ENCODE data around the gene LPGAT1.
"Not testable (repeated sequence)": the region's sequence is repeated elsewhere in the genome, so short reads cannot be mapped to it uniquely, and the experiment has no call there.

Gene LPGAT1

GRCh38 chr1:211830328-211831142 is at the start of gene LPGAT1:
LPGAT1 (minus strand) TSS chr1:211830763; CDS start chr1:211829296, 1,467 bp downstream.
- peak; percentile 92 for DNase-seq (ENCODE audit: low spot score)

- DNase-seq (ENCODE audit: low spot score), result no peak
Measured at GRCh38 chr1:211879475-211879874, 48.9 kb upstream of the LPGAT1 start.

GRCh38 chr1:211876851-211877590 is 46.5 kb upstream of the LPGAT1 start:
- DNase-seq (ENCODE audit: low spot score), result peak; percentile 32

GRCh38 chr1:211875541-211875940 is 45.0 kb upstream of the LPGAT1 start:
- DNase-seq (ENCODE audit: low spot score), result no peak

GRCh38 chr1:211874521-211875347 is 44.2 kb upstream of the LPGAT1 start:
- no peak for DNase-seq (ENCODE audit: low spot score)

- DNase-seq (ENCODE audit: low spot score), result not testable (repeated sequence)
Measured at GRCh38 chr1:211873731-211874130, 43.2 kb upstream of the LPGAT1 start.

GRCh38 chr1:211870156-211870555 is 39.6 kb upstream of the LPGAT1 start:
- peak; percentile 26 for DNase-seq (ENCODE audit: low spot score)

- DNase-seq (ENCODE audit: low spot score), result no peak
Measured at GRCh38 chr1:211865180-211865579, 34.6 kb upstream of the LPGAT1 start.

GRCh38 chr1:211859405-211859804 is 28.8 kb upstream of the LPGAT1 start:
- DNase-seq (ENCODE audit: low spot score), result no peak

GRCh38 chr1:211851174-211851573 is 20.6 kb upstream of the LPGAT1 start:
- no peak for DNase-seq (ENCODE audit: low spot score)

GRCh38 chr1:211843507-211844298 is 13.1 kb upstream of the LPGAT1 start:
- no peak for DNase-seq (ENCODE audit: low spot score)

- DNase-seq (ENCODE audit: low spot score), result no peak
Measured at GRCh38 chr1:211843018-211843417, 12.5 kb upstream of the LPGAT1 start.

GRCh38 chr1:211842518-211842917 is 12.0 kb upstream of the LPGAT1 start:
- no peak for DNase-seq (ENCODE audit: low spot score)

- no peak for DNase-seq (ENCODE audit: low spot score)
Measured at GRCh38 chr1:211839106-211839505, 8.5 kb upstream of the LPGAT1 start.

GRCh38 chr1:211833174-211833820 is 2.7 kb upstream of the LPGAT1 start:
- no peak for DNase-seq (ENCODE audit: low spot score)

- DNase-seq (ENCODE audit: low spot score), result no peak
Measured at GRCh38 chr1:211832661-211833060, 2.1 kb upstream of the LPGAT1 start.

- no peak for DNase-seq (ENCODE audit: low spot score)
Measured at GRCh38 chr1:211831558-211832323, 1.2 kb upstream of the LPGAT1 start.

- DNase-seq (ENCODE audit: low spot score), result no peak
Measured at GRCh38 chr1:211830055-211830327, 572 bp downstream of the LPGAT1 start.

GRCh38 chr1:211829343-211830054 is 1.1 kb downstream of the LPGAT1 start:
- peak; percentile 47 for DNase-seq (ENCODE audit: low spot score)
